ENCODE data around the gene MAGEB3. TPM values are rescaled to one million over a fixed set of nuclear protein-coding genes. Genes with fewer than 3 reads are reported as not detected.

Gene MAGEB3
- total RNA-seq, 1 donor from 2014 or later, result not detected

DNA sequence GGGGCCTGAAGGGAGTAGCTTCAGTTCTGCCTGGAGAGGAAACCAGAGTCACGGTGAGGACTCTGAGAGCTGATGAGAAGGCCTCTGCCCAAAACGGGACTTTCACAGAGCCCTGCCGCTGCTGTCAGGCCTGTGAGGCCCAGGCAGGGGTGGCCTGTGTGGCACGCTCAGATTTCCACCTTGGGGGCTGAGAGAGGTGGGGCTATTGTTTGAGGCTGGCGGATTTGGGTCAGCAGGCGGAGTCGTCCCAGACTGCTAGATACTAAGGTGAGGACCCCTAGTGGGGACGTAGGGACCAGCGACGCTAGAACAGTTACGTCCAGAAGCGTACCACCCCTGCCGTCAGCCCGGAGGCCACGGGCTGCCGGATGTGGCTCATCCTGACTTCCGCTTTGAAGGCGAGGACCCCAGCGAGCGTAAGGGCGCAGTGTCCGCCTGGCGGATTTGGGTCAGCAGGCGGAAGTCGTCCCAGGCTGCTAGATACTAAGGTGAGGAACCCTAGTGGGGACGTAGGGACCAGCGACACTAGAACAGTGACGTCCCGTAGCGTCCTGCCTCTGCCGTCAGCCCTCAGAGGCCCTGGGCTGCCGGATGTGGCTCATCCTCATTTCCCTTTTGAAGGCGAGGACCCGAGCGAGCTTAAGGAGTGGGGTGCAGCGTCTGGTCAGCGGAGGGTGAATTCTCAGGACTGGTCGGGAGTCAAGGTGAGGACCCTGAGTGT is 16.5 kb downstream of the MAGEB3 start, which contains the start of gene MAGEB1:
Gene MAGEB1 (plus strand): TSS at position 378 of the 721 bp plus-strand sequence. CDS start 3,348 bp downstream, outside the sequence.
- Mint-ChIP-seq H3K27me3 (no peaks in the 10 kb centered on the region), H3K36me3 (ENCODE audit: low read depth) (no peaks in the 10 kb centered on the region), H3K9me3 (no peaks in the 10 kb centered on the region), H3K4me1 (no peaks in the 10 kb centered on the region), H3K4me3 (no peak within 1 kb of the TSS), H3K27ac (no peak within 1 kb of the TSS)
- intact Hi-C loops (cut with micrococcal nuclease), result no loop called here
- no peak for DNase-seq

DNA sequence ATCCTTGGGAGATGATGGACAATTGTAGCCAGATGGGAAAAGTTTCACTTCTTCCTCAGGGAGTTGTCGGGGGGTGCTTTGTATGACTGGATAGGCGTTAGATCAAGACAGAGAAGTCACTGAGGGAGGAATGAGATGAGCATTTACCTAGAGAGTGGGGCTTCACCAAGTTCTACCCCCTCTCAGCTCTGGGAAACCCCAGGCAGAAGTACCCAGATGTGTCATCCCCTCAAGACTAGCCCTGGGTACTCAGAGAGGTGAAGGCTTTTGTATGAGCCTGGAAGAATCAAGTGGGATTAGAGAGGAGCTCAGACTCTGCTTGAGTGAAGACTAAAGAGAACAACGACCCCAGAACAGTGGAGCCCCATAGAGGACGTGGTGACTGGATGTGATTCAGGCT is 18.4 kb downstream of the MAGEB3 start:
- Mint-ChIP-seq H3K9me3 (no peaks in the 10 kb centered on the region), H3K4me1 (no peaks in the 10 kb centered on the region), H3K36me3 (ENCODE audit: low read depth) (no peaks in the 10 kb centered on the region), H3K27ac (no peak overlapping the region), H3K27me3 (no peaks in the 10 kb centered on the region), H3K4me3 (no peak overlapping the region)
- DNase-seq, result no peak
- intact Hi-C loops (cut with micrococcal nuclease), result no loop called here

DNA sequence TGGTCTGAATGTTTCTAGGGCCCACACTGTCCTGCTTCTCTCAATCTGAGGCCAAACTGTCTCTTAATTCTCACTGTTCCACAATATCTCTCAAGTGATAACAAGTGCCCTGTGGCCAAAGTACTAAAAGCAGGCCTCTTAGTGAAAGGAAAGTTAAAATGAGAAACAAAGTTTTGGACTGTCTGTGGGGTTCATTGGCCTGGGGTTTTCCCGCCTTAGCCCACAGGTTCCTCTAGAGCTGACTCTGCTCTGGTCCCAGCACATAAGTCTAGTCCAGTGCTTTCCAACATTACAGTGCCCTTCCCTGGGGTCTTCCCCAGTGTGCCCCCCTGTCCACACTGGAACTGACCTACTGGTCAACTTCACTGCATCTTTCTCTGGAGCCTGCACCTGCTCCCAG is 22.8 kb downstream of the MAGEB3 start:
- intact Hi-C loops (cut with micrococcal nuclease), result no loop called here
- no peak overlapping the region for H3K4me3 Mint-ChIP-seq
- H3K4me1 Mint-ChIP-seq, result no peaks in the 10 kb centered on the region

GRCh38 chrX:30259927-30260326 is 29.5 kb downstream of the MAGEB3 start:
- DNase-seq, result no peak
- H3K4me3 Mint-ChIP-seq, result no peak overlapping the region
- intact Hi-C loops (cut with micrococcal nuclease), result no loop called here
- no peaks in the 10 kb centered on the region for H3K36me3 Mint-ChIP-seq (ENCODE audit: low read depth)
- no peaks in the 10 kb centered on the region for H3K9me3 Mint-ChIP-seq
- H3K4me1 Mint-ChIP-seq, result no peaks in the 10 kb centered on the region
- no peaks in the 10 kb centered on the region for H3K27me3 Mint-ChIP-seq
- H3K27ac Mint-ChIP-seq, result no peak overlapping the region

More for the DNA sequence above, 22.8 kb downstream of the MAGEB3 start:
- no peak overlapping the region for H3K27ac Mint-ChIP-seq
- DNase-seq, result no peak
- no peaks in the 10 kb centered on the region for H3K36me3 Mint-ChIP-seq (ENCODE audit: low read depth)
- H3K9me3 Mint-ChIP-seq, result no peaks in the 10 kb centered on the region
- H3K27me3 Mint-ChIP-seq, result no peaks in the 10 kb centered on the region

GRCh38 chrX:30261012-30261411 is 30.6 kb downstream of the MAGEB3 start:
- Mint-ChIP-seq H3K36me3 (ENCODE audit: low read depth) (no peaks in the 10 kb centered on the region), H3K27me3 (no peaks in the 10 kb centered on the region), H3K9me3 (no peaks in the 10 kb centered on the region), H3K27ac (no peak overlapping the region), H3K4me3 (no peak overlapping the region), H3K4me1 (no peaks in the 10 kb centered on the region)
- DNase-seq, result no peak
- intact Hi-C loops (cut with micrococcal nuclease), result no loop called here

- Mint-ChIP-seq H3K4me1 (no peaks in the 10 kb centered on the region), H3K9me3 (no peaks in the 10 kb centered on the region), H3K27me3 (no peaks in the 10 kb centered on the region), H3K4me3 (no peak overlapping the region), H3K27ac (no peak overlapping the region), H3K36me3 (ENCODE audit: low read depth) (no peaks in the 10 kb centered on the region)
- intact Hi-C loops (cut with micrococcal nuclease), result no loop called here
- DNase-seq, result no peak
Observed at GRCh38 chrX:30262763-30263162, 32.3 kb downstream of the MAGEB3 start.

DNA sequence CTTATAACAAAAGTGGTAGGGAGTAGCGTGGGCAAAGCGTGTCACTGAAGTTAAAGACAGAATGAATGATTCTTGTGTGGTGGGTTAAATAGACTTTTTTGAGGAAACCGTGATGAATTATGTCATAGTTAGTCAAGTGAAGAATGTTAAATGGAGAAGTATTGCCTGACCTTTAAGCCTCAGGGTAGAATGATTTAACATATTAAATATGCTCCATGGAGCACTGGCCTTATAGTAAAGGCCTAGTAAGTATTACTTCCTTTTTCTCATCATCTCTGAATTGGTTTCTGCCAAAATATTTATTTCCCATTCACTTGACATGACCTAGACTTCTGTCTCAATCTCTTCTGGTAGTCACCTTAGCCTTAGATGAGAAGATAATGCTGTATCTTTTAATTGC is 40.2 kb downstream of the MAGEB3 start:
- H3K4me3 Mint-ChIP-seq, result no peak overlapping the region
- H3K27me3 Mint-ChIP-seq, result peaks cover 3% of the 10 kb centered on the region
- no peak overlapping the region for H3K27ac Mint-ChIP-seq
- H3K9me3 Mint-ChIP-seq, result no peaks in the 10 kb centered on the region
- H3K4me1 Mint-ChIP-seq, result no peaks in the 10 kb centered on the region
- intact Hi-C loops (cut with micrococcal nuclease), result no loop called here
- DNase-seq, result no peak
- H3K36me3 Mint-ChIP-seq (ENCODE audit: low read depth), result no peaks in the 10 kb centered on the region

- Mint-ChIP-seq H3K9me3 (no peaks in the 10 kb centered on the region), H3K36me3 (ENCODE audit: low read depth) (no peaks in the 10 kb centered on the region)
Observed at GRCh38 chrX:30275498-30275897, 45.0 kb downstream of the MAGEB3 start.

GRCh38 chrX:30278365-30278764 is 47.9 kb downstream of the MAGEB3 start:
- no peak for DNase-seq
- Mint-ChIP-seq H3K4me3 (no peak overlapping the region), H3K27ac (no peak overlapping the region), H3K4me1 (no peaks in the 10 kb centered on the region), H3K36me3 (ENCODE audit: low read depth) (no peaks in the 10 kb centered on the region), H3K9me3 (no peaks in the 10 kb centered on the region), H3K27me3 (peaks cover 2% of the 10 kb centered on the region)
- intact Hi-C loops (cut with micrococcal nuclease), result no loop called here

More at GRCh38 chrX:30275498-30275897, 45.0 kb downstream of the MAGEB3 start:
- no peak overlapping the region for H3K4me3 Mint-ChIP-seq
- peaks cover 3% of the 10 kb centered on the region for H3K27me3 Mint-ChIP-seq
- H3K27ac Mint-ChIP-seq, result no peak overlapping the region
- intact Hi-C loops (cut with micrococcal nuclease), result no loop called here
- DNase-seq, result no peak
- no peaks in the 10 kb centered on the region for H3K4me1 Mint-ChIP-seq

DNA sequence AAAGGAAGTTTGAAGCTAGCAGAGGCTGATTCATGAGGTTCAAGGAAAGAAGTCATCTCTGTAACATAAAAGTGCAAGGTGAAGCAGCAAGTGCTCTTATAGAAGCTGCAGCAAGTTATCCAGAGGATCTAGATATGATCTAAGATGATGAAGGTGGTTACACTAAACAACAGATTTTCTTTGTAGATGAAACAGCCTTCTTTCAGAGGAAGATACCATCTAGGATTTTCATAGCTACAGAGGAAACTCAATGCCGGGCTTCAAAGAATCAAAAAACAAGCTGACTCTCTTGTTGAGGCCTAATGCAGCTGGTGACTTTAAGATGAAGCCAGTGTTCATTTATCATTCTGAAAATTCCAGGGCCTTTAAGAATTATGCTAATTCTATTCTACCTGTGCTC is 50.0 kb downstream of the MAGEB3 start:
- Mint-ChIP-seq H3K36me3 (ENCODE audit: low read depth) (no peaks in the 10 kb centered on the region), H3K4me3 (no peak overlapping the region), H3K27me3 (peaks cover 2% of the 10 kb centered on the region), H3K9me3 (no peaks in the 10 kb centered on the region), H3K4me1 (peaks cover 2% of the 10 kb centered on the region), H3K27ac (no peak overlapping the region)
- intact Hi-C loops (cut with micrococcal nuclease), result no loop called here
- no peak for DNase-seq

GRCh38 chrX:30282527-30282926 is 52.1 kb downstream of the MAGEB3 start:
- no peaks in the 10 kb centered on the region for H3K9me3 Mint-ChIP-seq
- H3K4me3 Mint-ChIP-seq, result no peak overlapping the region
- no peaks in the 10 kb centered on the region for H3K36me3 Mint-ChIP-seq (ENCODE audit: low read depth)
- H3K4me1 Mint-ChIP-seq, result peaks cover 2% of the 10 kb centered on the region
- H3K27me3 Mint-ChIP-seq, result no peaks in the 10 kb centered on the region
- DNase-seq, result no peak
- H3K27ac Mint-ChIP-seq, result no peak overlapping the region
- intact Hi-C loops (cut with micrococcal nuclease), result no loop called here

- Mint-ChIP-seq H3K27ac (no peak overlapping the region), H3K4me1 (peaks cover 2% of the 10 kb centered on the region), H3K27me3 (no peaks in the 10 kb centered on the region), H3K9me3 (no peaks in the 10 kb centered on the region), H3K4me3 (no peak overlapping the region), H3K36me3 (ENCODE audit: low read depth) (no peaks in the 10 kb centered on the region)
- no peak for DNase-seq
- intact Hi-C loops (cut with micrococcal nuclease), result no loop called here
Observed at GRCh38 chrX:30283456-30284200, 53.2 kb downstream of the MAGEB3 start.
